ENCODE measurements around the gene RPL10. TPM values are rescaled to one million over a fixed set of nuclear protein-coding genes. Genes with fewer than 3 reads are reported as not detected.
"Not testable (repeated sequence)": the region's sequence is repeated elsewhere in the genome, so short reads cannot be mapped to it uniquely, and the experiment has no call there.

The RPL10 gene
- polyA plus RNA-seq, 4 donors, result 2,815 to 4,008 (median 3,095) TPM

- DNase-seq (ENCODE audit: low read depth in 4 of 4, low spot score in 3 of 4), result no peak
These were observed 23.0 kb upstream of the RPL10 start for GRCh38 chrX:154375156-154375504.

GRCh38 chrX:154376774-154377173 lies 21.4 kb upstream of the RPL10 start:
- no peak for DNase-seq (ENCODE audit: low read depth in 4 of 4, low spot score in 3 of 4)

GRCh38 chrX:154378059-154378798 lies 19.9 kb upstream of the RPL10 start:
- no peak for DNase-seq (ENCODE audit: low read depth in 4 of 4, low spot score in 3 of 4)

- peak; percentile 87 to 90 (median 88) for DNase-seq (ENCODE audit: low read depth in 4 of 4, low spot score in 3 of 4)
These were observed 19.2 kb upstream of the RPL10 start, which contains the start of gene EMD for GRCh38 chrX:154378799-154379568. Gene EMD (plus strand): TSS chrX:154379295. CDS start chrX:154379485, 190 bp downstream.

GRCh38 chrX:154379569-154379951 lies 18.6 kb upstream of the RPL10 start:
- no peak for DNase-seq (ENCODE audit: low read depth in 4 of 4, low spot score in 3 of 4)

- no peak for DNase-seq (ENCODE audit: low read depth in 4 of 4, low spot score in 3 of 4)
These were observed 18.0 kb upstream of the RPL10 start for GRCh38 chrX:154380153-154380552.

- DNase-seq (ENCODE audit: low read depth in 4 of 4, low spot score in 3 of 4), result no peak
These were observed 17.4 kb upstream of the RPL10 start for GRCh38 chrX:154380787-154381186.

- no peak for DNase-seq (ENCODE audit: low read depth in 4 of 4, low spot score in 3 of 4)
These were observed 16.9 kb upstream of the RPL10 start for GRCh38 chrX:154381271-154381670.

GRCh38 chrX:154382483-154383069 lies 15.6 kb upstream of the RPL10 start:
- DNase-seq (ENCODE audit: low read depth in 4 of 4, low spot score in 3 of 4), result no peak

GRCh38 chrX:154383359-154384283 lies 14.6 kb upstream of the RPL10 start:
- no peak for DNase-seq (ENCODE audit: low read depth in 4 of 4, low spot score in 3 of 4)

GRCh38 chrX:154384284-154384892 lies 13.8 kb upstream of the RPL10 start:
- no peak for DNase-seq (ENCODE audit: low read depth in 4 of 4, low spot score in 3 of 4)

- not testable (repeated sequence) for DNase-seq (ENCODE audit: low read depth in 4 of 4, low spot score in 3 of 4)
These were observed 10.1 kb upstream of the RPL10 start for GRCh38 chrX:154388094-154388493.

- not testable (repeated sequence) for DNase-seq (ENCODE audit: low read depth in 4 of 4, low spot score in 3 of 4)
These were observed 9.5 kb upstream of the RPL10 start for GRCh38 chrX:154388649-154389048.

- DNase-seq (ENCODE audit: low read depth in 4 of 4, low spot score in 3 of 4), result not testable (repeated sequence)
These were observed 8.1 kb upstream of the RPL10 start for GRCh38 chrX:154389812-154390747.

GRCh38 chrX:154396363-154396762 lies 1.8 kb upstream of the RPL10 start:
- not testable (repeated sequence) for DNase-seq (ENCODE audit: low read depth in 4 of 4, low spot score in 3 of 4)

GRCh38 chrX:154396973-154397887 lies 947 bp upstream of the RPL10 start:
- no peak for DNase-seq (ENCODE audit: low read depth in 4 of 4, low spot score in 3 of 4)

- no peak for DNase-seq (ENCODE audit: low read depth in 4 of 4, low spot score in 3 of 4)
These were observed 720 bp downstream of the RPL10 start for GRCh38 chrX:154398668-154399526.

Data from right renal pelvis (tissue), 4 donors.